IMR-90 (cell line): ENCODE measurements around the gene CDC25A. TPM values are rescaled to one million over a fixed set of nuclear protein-coding genes. Genes with fewer than 3 reads are reported as not detected.

Source experiments
- ATAC-seq: fragments of 200-7000 bp; cut with Tn5 transposase; 2 replicates; pipeline ENCODE4 v1.9.1; 2020; ENCODE audit warnings: low read depth, mild to moderate bottlenecking, moderate library complexity
- BruUV-seq: library from RNA; stranded (reverse); fragments of 400-500 nt; replicated peaks from 2 replicates; lab custom pipeline; 2021; lab: Mats Ljungman, UMichigan
- CTCF ChIA-PET: fragments of 300-600 bp; formaldehyde crosslinking; extraction: SDS; loops from one replicate; lab custom pipeline; 2021; ENCODE audit warnings: antibody characterized with exemption; lab: Yijun Ruan, JAX
- POLR2A ChIA-PET: fragments of 300-600 bp; sonication (Branson Sonifier 250); formaldehyde crosslinking; loops from one replicate; lab custom pipeline; 2022; ENCODE audit warnings: antibody characterized with exemption; ENCODE audit not compliant: unreplicated experiment; lab: Charles Lee
- DNase-seq: peaks from one replicate; pipeline ENCODE4 v3.0.0; 2013
- H2AFZ ChIP-seq: replicated peaks from 2 replicates; pipeline ENCODE3; 2013; ENCODE audit warnings: low read length, mild to moderate bottlenecking; ENCODE audit not compliant: poor library complexity
- H2AK5ac ChIP-seq: 2 replicates; pipeline ENCODE4 v1.6.1; 2013; ENCODE audit warnings: low read depth, low read length, inconsistent platforms
- H2AK9ac ChIP-seq: replicated peaks from 2 replicates; pipeline ENCODE3; 2013; ENCODE audit warnings: mild to moderate bottlenecking, low read depth, low read length, moderate library complexity; ENCODE audit not compliant: poor library complexity
- H2BK120ac ChIP-seq: 2 replicates; pipeline ENCODE4 v1.6.1; 2013; ENCODE audit warnings: low read depth, low read length, inconsistent platforms
- H2BK15ac ChIP-seq: 3 replicates; pipeline ENCODE4 v1.6.1; 2013; ENCODE audit warnings: low read depth, low read length, inconsistent platforms
- H2BK20ac ChIP-seq: 2 replicates; pipeline ENCODE4 v1.6.1; 2013; ENCODE audit warnings: low read depth, mild to moderate bottlenecking, inconsistent platforms, low read length, moderate library complexity
- H2BK5ac ChIP-seq: 2 replicates; pipeline ENCODE4 v1.6.1; 2013; ENCODE audit warnings: mild to moderate bottlenecking, low read depth, low read length, inconsistent platforms; ENCODE audit not compliant: poor library complexity, severe bottlenecking
- H3K14ac ChIP-seq: replicated peaks from 2 replicates; pipeline ENCODE4 v1.6.1; 2013; ENCODE audit warnings: low read depth, low read length, inconsistent platforms
- H3K18ac ChIP-seq: 2 replicates; pipeline ENCODE4 v1.6.1; 2013; ENCODE audit warnings: low read depth, low read length, control low read depth
- H3K23ac ChIP-seq: 2 replicates; pipeline ENCODE4 v1.6.1; 2013; ENCODE audit warnings: low read depth, low read length, inconsistent platforms
- H3K27ac ChIP-seq: 2 replicates; pipeline ENCODE4 v1.5.1; 2013; ENCODE audit warnings: mild to moderate bottlenecking, control low read depth, low read length; ENCODE audit not compliant: insufficient read depth
- H3K27me3 ChIP-seq: 2 replicates; pipeline ENCODE4 v1.6.1; 2013; ENCODE audit warnings: low read length; ENCODE audit not compliant: control insufficient read depth, insufficient read depth
- H3K36me3 ChIP-seq: 2 replicates; pipeline ENCODE4 v1.6.1; 2013; ENCODE audit warnings: low read length, mixed read lengths; ENCODE audit not compliant: control insufficient read depth, insufficient read depth
- H3K4ac ChIP-seq: 2 replicates; pipeline ENCODE4 v1.6.1; 2013; ENCODE audit warnings: low read depth, low read length, inconsistent platforms
- H3K4me1 ChIP-seq: 2 replicates; pipeline ENCODE4 v1.6.1; 2013; ENCODE audit warnings: low read length, mixed read lengths; ENCODE audit not compliant: control insufficient read depth, insufficient read depth
- H3K4me2 ChIP-seq: 2 replicates; pipeline ENCODE4 v1.6.1; 2013; ENCODE audit warnings: low read depth, mild to moderate bottlenecking, control low read depth, low read length, moderate library complexity
- H3K4me3 ChIP-seq: 2 replicates; pipeline ENCODE4 v1.5.1; 2013; ENCODE audit warnings: low read depth, mild to moderate bottlenecking, control low read depth, low read length, moderate library complexity; ENCODE audit not compliant: insufficient read depth
- H3K56ac ChIP-seq: 2 replicates; pipeline ENCODE4 v1.6.1; 2013; ENCODE audit warnings: low read length, inconsistent platforms; ENCODE audit not compliant: insufficient read depth; ENCODE audit errors: extremely low read depth
- H3K79me1 ChIP-seq, 2 experiments: 2 replicates each; pipeline ENCODE4 v1.6.1; 2013; ENCODE audit warnings: low read length in 2 of 2, inconsistent platforms in 1 of 2, low read depth in 1 of 2
- H3K9ac ChIP-seq: 2 replicates; pipeline ENCODE4 v1.6.1; 2013; ENCODE audit warnings: low read depth, low read length, control low read depth
- H3K9me1 ChIP-seq: 2 replicates; pipeline ENCODE4 v1.6.1; 2013; ENCODE audit warnings: low read length, inconsistent platforms; ENCODE audit not compliant: insufficient read depth
- H3K9me3 ChIP-seq: 2 replicates; pipeline ENCODE4 v1.6.1; 2013; ENCODE audit warnings: low read length; ENCODE audit not compliant: control insufficient read depth, insufficient read depth
- H4K20me1 ChIP-seq: 2 replicates; pipeline ENCODE4 v1.6.1; 2013; ENCODE audit warnings: low read length, inconsistent platforms; ENCODE audit not compliant: insufficient read depth
- H4K5ac ChIP-seq: 2 replicates; pipeline ENCODE4 v1.6.1; 2013; ENCODE audit warnings: mild to moderate bottlenecking, low read depth, low read length, control low read depth
- H4K8ac ChIP-seq, 2 experiments: 2 replicates each; pipeline ENCODE4 v1.6.1; 2013; ENCODE audit warnings: low read depth in 2 of 2, low read length in 2 of 2, control low read depth in 1 of 2, inconsistent platforms in 1 of 2
- H4K91ac ChIP-seq: 2 replicates; pipeline ENCODE4 v1.6.1; 2013; ENCODE audit warnings: low read depth, low read length, inconsistent platforms; ENCODE audit not compliant: insufficient read depth
- MAFK ChIP-seq: IDR thresholded peaks from 2 replicates; pipeline ENCODE4 v1.6.1; 2012; ENCODE audit warnings: low read depth, low read length, improper control_type of control experiment
- POLR2A ChIP-seq: IDR thresholded peaks from 2 replicates; pipeline ENCODE4 v1.6.1; 2012; ENCODE audit warnings: mild to moderate bottlenecking, low read depth, low read length
- RCOR1 ChIP-seq: IDR thresholded peaks from 2 replicates; pipeline ENCODE4 v1.6.1; 2012; ENCODE audit warnings: mild to moderate bottlenecking, low read length, improper control_type of control experiment; ENCODE audit not compliant: insufficient replicate concordance
- WGBS, 2 experiments: methylation state at CpG; one replicate each; pipeline versions ENCODE4 v1.1.5 to v1.1.7; 2013; ENCODE audit warnings: missing lambda C conversion rate in 2 of 2; ENCODE audit not compliant: insufficient read length in 1 of 2; ENCODE audit errors: extremely low coverage in 2 of 2; 5-methylcytosine and 5-hydroxymethylcytosine counted together
- dilution Hi-C: fragments of 300-500 bp; cut with HindIII; formaldehyde crosslinking; loops from one replicate; pipeline ENCODE4 v1.14.3; 2018; ENCODE audit warnings: low sequenced_read_pairs; ENCODE audit not compliant: unreplicated experiment
- in situ Hi-C: fragments of 300-500 bp; cut with MboI; formaldehyde crosslinking; loops from 3 replicates; pipeline ENCODE4 v1.14.3; 2019; ENCODE audit warnings: low sequenced_read_pairs, inconsistent platforms, mixed read lengths
- intact Hi-C: fragments of 100-400 bp; cut with micrococcal nuclease; formaldehyde crosslinking; loops from 2 replicates; pipeline ENCODE4 v1.10.0; 2022
- polyA plus RNA-seq, 3 experiments: library from polyadenylated mRNA; depleted of rRNA; stranded (reverse); fragments of >200 nt; gene quantifications; 2 replicates each; pipeline ENCODE4 v1.2.3, GENCODE V29; 2012; ENCODE audit warnings: low replicate concordance in 1 of 3
- total RNA-seq: library from RNA; depleted of rRNA; stranded (reverse); fragments of >200 nt; gene quantifications from 2 replicates; pipeline ENCODE4 v1.2.3, GENCODE V29; 2012

The CDC25A gene
- total and polyA plus RNA-seq, 2 of the 4 experiments (the other 2 are of a cell fraction) = 4.2 to 10.6 TPM

GRCh38 chr3:48219543-48219942 is 31.3 kb upstream of the CDC25A start:
- no peak overlapping the region for H4K5ac ChIP-seq
- no peak overlapping the region for H2AK5ac ChIP-seq
- H2BK15ac ChIP-seq = no peak overlapping the region
- H3K4me3 ChIP-seq = no peak overlapping the region
- no peak overlapping the region for H2BK120ac ChIP-seq
- H2AK9ac ChIP-seq = no peak overlapping the region
- no peak overlapping the region for H3K14ac ChIP-seq
- intact Hi-C loops (no loop called here), in situ Hi-C loops (no loop called here), dilution Hi-C loops (no loop called here)
- no peak overlapping the region for H3K4me2 ChIP-seq
- no peak overlapping the region for H3K56ac ChIP-seq
- ChIA-PET POLR2A (no interaction called here), CTCF (no interaction called here)
- H3K36me3 ChIP-seq = no peaks in the 10 kb centered on the region
- no peak overlapping the region for H3K9ac ChIP-seq
- no peaks in the 10 kb centered on the region for H3K79me1 ChIP-seq
- H3K9me1 ChIP-seq = no peaks in the 10 kb centered on the region
- no peak overlapping the region for H3K18ac ChIP-seq
- peaks cover 49% of the 10 kb centered on the region for H3K27me3 ChIP-seq
- H4K8ac ChIP-seq = no peak overlapping the region
- H2BK20ac ChIP-seq = no peak overlapping the region
- peaks cover 2% of the 10 kb centered on the region; the same call in 1 of the 2 replicates for H3K4me1 ChIP-seq
- no peak overlapping the region for H4K91ac ChIP-seq
- TF ChIP-seq MAFK (no peak), RCOR1 (no peak), POLR2A (no peak)
- no peak overlapping the region for H2BK5ac ChIP-seq
- ATAC-seq = no peak
- DNase-seq = peak; percentile 20
- no peak overlapping the region for H3K4ac ChIP-seq
- H2AFZ ChIP-seq = peak overlapping the region; percentile 32
- WGBS, 2 experiments = 90% methylated on average over 2 of the region's 3 CpGs; no CpG with 5 or more reads in 1 of the 2 experiments
- no peaks in the 10 kb centered on the region; the same call in 1 of the 2 replicates for H4K20me1 ChIP-seq
- H3K23ac ChIP-seq = no peak overlapping the region
- no peak overlapping the region for H3K27ac ChIP-seq
- H3K9me3 ChIP-seq = no peaks in the 10 kb centered on the region
- BruUV-seq = no TSS peak
